Esophagus muscularis mucosa (tissue), 3 donors: ENCODE measurements around the gene HNF1B.

Experiments used
- POLR2A ChIP-seq: fragments of 450-650 bp; IDR thresholded peaks from one replicate; pipeline ENCODE4 v1.6.1; 2017; ENCODE audit warnings: antibody characterized with exemption, moderate library complexity, mild to moderate bottlenecking, low read depth
- TF ChIP-seq, protein P1 (sequence below), 3 experiments: fragments of 200-600 bp in 2 of 3; fragments of 450-650 bp in 1 of 3; sonication (generic) in 2 of 3; IDR thresholded peaks; one replicate each; pipeline ENCODE4 v1.5.1; 2017 to 2019; ENCODE audit warnings: antibody characterized with exemption in 3 of 3, mild to moderate bottlenecking in 2 of 3, moderate library complexity in 1 of 3

DNA sequence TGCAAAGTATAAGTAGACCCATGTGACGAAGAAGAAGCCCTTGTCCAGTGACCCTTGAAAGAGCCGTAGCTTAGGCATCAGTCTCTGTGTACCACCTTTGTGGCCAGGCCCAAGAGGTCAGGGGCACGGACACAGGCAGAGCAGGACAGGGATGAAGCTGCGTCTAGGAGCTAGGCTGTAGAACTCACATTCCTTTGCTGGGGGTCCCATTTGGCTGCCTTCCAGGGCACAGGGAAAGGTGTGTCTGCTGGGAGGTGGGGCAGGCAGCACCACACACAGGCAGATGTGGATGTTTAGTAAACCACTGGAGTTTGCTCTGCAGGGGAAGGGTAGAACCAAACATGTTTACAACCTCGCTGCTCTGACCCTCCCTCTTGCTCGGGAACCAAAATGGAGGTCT, 33.7 kb downstream of the HNF1B start:
- no peak for TF ChIP-seq POLR2A
- TF ChIP-seq, protein P1, sequence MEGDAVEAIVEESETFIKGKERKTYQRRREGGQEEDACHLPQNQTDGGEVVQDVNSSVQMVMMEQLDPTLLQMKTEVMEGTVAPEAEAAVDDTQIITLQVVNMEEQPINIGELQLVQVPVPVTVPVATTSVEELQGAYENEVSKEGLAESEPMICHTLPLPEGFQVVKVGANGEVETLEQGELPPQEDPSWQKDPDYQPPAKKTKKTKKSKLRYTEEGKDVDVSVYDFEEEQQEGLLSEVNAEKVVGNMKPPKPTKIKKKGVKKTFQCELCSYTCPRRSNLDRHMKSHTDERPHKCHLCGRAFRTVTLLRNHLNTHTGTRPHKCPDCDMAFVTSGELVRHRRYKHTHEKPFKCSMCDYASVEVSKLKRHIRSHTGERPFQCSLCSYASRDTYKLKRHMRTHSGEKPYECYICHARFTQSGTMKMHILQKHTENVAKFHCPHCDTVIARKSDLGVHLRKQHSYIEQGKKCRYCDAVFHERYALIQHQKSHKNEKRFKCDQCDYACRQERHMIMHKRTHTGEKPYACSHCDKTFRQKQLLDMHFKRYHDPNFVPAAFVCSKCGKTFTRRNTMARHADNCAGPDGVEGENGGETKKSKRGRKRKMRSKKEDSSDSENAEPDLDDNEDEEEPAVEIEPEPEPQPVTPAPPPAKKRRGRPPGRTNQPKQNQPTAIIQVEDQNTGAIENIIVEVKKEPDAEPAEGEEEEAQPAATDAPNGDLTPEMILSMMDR (IDR thresholded peaks at IDR 0.05) = no peak
